ENCODE data around the gene AP1B1.

AP1B1 gene

DNA sequence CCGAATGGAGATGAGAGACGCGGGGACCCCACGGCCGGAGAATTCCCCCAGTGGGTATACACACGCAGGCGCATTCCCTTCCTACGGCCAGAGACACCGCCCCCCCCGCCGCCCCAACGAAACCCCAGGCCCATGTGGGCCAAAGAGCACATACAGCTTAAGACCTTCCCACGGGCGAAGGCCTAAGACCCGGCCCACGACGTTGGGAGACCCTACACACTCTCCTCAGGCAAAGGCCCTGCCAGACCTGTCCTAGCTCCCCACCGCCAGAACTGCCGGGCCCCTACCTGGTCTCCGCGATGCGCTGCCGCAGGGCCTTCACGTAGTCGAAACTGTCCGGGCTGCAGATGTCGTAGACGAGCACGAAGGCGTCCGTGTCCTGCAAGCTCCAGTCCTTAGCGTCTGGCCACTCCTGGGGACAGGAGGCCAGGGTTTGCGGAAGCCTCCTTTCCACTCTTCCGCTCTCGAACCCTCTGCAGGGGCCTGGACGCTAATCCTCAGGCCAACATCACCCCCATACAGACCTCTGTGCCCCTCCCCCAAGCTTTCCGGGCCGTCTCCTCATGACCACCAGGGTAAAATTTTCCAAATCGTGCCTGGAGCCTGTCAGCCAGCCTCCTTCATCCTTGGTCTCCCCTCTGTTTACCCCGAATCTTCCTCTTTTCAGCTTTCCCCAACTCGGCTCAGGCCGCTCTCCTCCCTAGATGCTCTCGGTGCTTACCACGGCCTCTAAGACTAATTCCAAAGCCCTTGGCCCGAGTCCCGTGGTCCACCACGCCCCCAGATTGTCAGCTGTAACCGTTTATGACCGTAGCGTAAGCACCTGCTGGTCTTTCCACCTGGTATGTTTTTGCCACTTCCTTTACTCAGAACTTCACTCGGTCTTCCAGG, 74.5 kb downstream of the AP1B1 start:
- Histone ChIP-seq H3K9me3 (ENCODE audit: control insufficient read depth, low read length) (no peaks in the 10 kb centered on the region), H3K4me1 (ENCODE audit: control insufficient read depth, insufficient read depth, low read length) (peaks cover 53% of the 10 kb centered on the region), H3K9ac (ENCODE audit: low read length) (no peak overlapping the region), H3K27me3 (ENCODE audit: control insufficient read depth, insufficient read depth, low read length) (peaks cover 48% of the 10 kb centered on the region), H3K36me3 (ENCODE audit: control insufficient read depth, insufficient read depth, low read length) (no peaks in the 10 kb centered on the region), H3K4me3 (ENCODE audit: low read length) (no peak overlapping the region)

DNA sequence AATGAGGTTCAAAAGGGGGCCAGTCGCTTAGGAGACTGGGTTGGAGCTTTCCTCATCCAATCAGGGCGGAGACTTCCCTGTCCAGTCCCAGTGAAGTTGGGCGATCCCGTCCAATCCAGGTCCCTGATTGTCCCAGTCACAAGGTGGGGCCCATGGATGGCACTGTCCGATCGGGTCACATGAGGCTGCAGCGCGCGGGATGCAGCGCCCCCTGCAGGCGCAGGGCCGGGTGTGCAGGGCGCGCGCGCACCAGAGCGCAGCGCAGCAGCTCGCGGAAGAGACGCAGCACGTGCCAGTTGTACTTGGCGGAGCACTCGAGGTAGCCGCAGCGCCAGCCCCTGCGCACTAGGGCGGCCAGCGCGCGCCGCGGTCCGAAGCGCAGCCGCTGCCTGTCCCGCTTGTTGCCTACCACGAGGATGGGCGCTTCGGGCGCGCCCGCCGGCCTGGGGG, 75.2 kb downstream of the AP1B1 start:
- Histone ChIP-seq H3K36me3 (ENCODE audit: control insufficient read depth, insufficient read depth, low read length) (no peaks in the 10 kb centered on the region), H3K4me3 (ENCODE audit: low read length) (no peak overlapping the region), H3K9ac (ENCODE audit: low read length) (no peak overlapping the region), H3K27me3 (ENCODE audit: control insufficient read depth, insufficient read depth, low read length) (peaks cover 48% of the 10 kb centered on the region), H3K9me3 (ENCODE audit: control insufficient read depth, low read length) (no peaks in the 10 kb centered on the region), H3K4me1 (ENCODE audit: control insufficient read depth, insufficient read depth, low read length) (peaks cover 60% of the 10 kb centered on the region)

DNA sequence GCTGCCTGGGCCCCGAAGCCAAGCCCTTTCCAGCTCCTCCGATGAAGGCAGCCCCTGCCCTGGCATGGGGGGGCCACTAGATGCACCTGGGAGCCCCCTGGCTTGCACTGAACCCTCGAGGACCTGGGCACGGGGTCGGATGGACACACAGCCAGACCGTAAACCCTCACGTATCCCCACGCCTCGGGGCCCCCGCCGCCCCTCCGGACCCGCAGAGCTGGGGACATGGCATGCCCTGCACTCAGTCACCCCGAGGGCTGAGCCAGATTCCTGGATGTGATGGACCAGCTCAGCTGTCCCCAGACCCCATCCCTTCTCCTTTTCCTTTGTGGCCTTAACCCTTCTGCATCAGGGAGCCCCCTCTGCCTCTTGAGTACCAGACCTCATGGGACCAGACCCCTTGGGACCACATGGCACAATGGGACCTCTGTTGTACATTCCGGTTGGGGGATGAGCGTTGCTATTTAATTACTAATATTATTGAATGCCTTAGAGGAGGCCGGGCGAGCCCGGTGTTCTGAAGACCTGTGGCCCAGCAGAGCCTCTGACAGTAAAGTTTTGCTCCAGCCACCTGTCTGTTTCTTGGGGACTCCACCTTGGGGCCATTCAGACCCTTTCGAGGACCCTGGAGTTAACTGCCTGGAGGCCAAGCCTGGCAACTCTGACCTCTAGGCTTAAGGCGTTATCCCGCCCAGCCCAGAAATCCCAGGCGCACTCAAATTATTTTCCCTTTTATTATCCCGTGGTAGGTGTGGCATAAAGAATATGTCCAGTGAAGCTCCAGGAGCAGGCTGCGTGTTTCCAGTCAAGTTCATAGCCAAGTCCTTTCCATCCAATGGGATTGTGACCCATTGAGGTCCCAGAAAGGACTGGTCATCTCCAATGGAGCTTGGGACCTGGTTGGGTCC, 75.9 kb downstream of the AP1B1 start:
- Histone ChIP-seq H3K4me3 (ENCODE audit: low read length) (no peak overlapping the region), H3K9me3 (ENCODE audit: control insufficient read depth, low read length) (no peaks in the 10 kb centered on the region), H3K36me3 (ENCODE audit: control insufficient read depth, insufficient read depth, low read length) (no peaks in the 10 kb centered on the region), H3K4me1 (ENCODE audit: control insufficient read depth, insufficient read depth, low read length) (peaks cover 66% of the 10 kb centered on the region), H3K9ac (ENCODE audit: low read length) (no peak overlapping the region), H3K27me3 (ENCODE audit: control insufficient read depth, insufficient read depth, low read length) (peaks cover 48% of the 10 kb centered on the region)

DNA sequence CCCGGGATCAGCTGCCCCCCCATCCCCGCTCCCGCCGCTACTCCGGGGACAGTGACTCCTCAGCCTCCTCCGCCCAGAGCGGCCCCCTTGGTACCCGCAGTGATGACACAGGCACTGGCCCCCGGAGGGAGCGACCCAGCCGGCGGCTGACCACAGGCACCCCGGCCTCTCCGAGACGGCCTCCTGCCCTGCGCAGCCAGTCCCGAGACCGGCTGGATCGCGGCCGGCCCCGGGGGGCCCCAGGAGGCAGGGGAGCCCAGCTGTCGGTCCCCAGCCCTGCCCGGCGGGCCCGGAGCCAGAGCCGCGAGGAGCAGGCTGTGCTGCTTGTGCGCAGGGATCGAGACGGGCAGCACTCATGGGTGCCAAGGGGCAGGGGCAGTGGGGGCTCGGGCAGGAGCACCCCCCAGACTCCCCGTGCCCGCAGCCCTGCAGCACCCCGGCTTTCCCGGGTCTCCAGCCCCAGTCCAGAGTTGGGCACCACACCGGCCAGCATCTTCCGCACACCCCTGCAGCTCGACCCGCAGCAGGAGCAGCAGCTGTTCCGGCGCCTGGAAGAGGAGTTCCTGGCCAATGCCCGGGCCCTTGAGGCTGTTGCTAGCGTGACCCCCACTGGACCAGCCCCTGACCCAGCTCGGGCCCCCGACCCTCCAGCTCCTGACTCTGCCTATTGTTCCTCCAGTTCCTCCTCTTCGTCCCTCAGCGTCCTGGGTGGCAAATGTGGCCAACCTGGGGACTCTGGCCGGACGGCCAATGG, 76.7 kb downstream of the AP1B1 start:
- Histone ChIP-seq H3K27me3 (ENCODE audit: control insufficient read depth, insufficient read depth, low read length) (peaks cover 39% of the 10 kb centered on the region), H3K9ac (ENCODE audit: low read length) (no peak overlapping the region), H3K4me3 (ENCODE audit: low read length) (no peak overlapping the region), H3K36me3 (ENCODE audit: control insufficient read depth, insufficient read depth, low read length) (no peaks in the 10 kb centered on the region), H3K9me3 (ENCODE audit: control insufficient read depth, low read length) (no peaks in the 10 kb centered on the region), H3K4me1 (ENCODE audit: control insufficient read depth, insufficient read depth, low read length) (peaks cover 70% of the 10 kb centered on the region)

DNA sequence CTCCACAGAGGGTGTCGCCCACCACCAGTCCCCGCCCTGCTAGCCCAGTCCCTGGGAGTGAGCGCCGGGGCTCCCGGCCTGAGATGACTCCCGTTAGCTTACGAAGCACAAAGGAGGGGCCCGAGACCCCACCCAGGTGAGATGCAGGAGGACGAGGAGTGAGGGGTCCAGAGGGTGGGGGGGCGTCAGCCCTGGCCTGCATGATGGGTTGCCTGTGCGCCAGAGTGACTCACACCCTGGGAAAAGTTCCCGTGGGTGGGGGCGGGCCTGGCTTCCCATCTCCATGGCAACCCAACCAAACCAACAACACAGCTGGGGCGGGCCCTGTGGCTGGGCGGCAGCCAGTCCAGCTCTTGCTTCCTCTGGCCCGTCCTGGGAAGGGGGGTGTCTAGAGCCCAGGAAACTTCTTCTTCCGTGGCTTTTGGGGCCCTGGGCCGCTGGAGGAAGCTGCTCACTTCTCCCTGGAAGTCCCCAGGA, 77.5 kb downstream of the AP1B1 start:
- peaks cover 77% of the 10 kb centered on the region for H3K4me1 ChIP-seq (ENCODE audit: control insufficient read depth, insufficient read depth, low read length)
- no peaks in the 10 kb centered on the region for H3K36me3 ChIP-seq (ENCODE audit: control insufficient read depth, insufficient read depth, low read length)
- H3K9me3 ChIP-seq (ENCODE audit: control insufficient read depth, low read length), result no peaks in the 10 kb centered on the region
- H3K9ac ChIP-seq (ENCODE audit: low read length), result no peak overlapping the region
- peaks cover 32% of the 10 kb centered on the region for H3K27me3 ChIP-seq (ENCODE audit: control insufficient read depth, insufficient read depth, low read length)
- no peak overlapping the region for H3K4me3 ChIP-seq (ENCODE audit: low read length)

DNA sequence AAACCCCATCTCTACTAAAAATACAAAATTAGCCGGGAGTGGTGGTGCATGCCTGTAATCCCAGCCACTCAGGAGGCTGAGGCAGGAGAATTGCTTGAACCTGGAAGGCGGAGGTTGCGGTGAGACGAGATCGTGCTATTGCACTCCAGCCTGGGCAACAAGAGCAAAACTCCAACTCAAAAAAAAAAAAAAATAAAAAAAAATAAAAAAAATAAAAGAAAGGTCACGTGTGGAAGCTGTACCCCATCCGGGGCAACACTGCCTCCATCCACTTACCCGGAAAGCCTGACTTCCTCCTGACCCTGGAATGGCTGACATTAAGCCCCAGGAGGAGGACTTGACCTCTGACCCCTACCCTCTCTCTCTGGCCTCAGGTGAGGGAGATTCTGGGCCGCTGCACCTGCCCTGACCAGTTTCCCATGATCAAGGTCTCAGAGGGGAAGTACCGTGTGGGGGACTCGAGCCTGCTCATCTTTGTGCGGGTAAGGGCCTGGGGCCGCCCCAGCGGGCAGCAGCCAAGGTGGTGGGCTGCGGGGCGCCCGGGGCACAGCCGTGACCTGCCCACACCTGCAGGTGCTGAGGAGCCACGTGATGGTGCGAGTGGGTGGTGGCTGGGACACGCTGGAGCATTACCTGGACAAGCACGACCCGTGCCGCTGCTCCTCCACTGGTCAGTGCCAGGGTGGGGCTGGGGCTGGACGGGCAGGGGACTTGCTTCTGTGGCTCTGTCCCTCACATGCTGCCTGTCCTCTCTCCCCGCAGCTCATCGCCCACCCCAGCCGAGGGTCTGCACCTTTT, 78.1 kb downstream of the AP1B1 start:
- no peaks in the 10 kb centered on the region for H3K9me3 ChIP-seq (ENCODE audit: control insufficient read depth, low read length)
- H3K9ac ChIP-seq (ENCODE audit: low read length), result no peak overlapping the region
- H3K36me3 ChIP-seq (ENCODE audit: control insufficient read depth, insufficient read depth, low read length), result no peaks in the 10 kb centered on the region
- peaks cover 26% of the 10 kb centered on the region for H3K27me3 ChIP-seq (ENCODE audit: control insufficient read depth, insufficient read depth, low read length)
- peaks cover 78% of the 10 kb centered on the region for H3K4me1 ChIP-seq (ENCODE audit: control insufficient read depth, insufficient read depth, low read length)
- no peak overlapping the region for H3K4me3 ChIP-seq (ENCODE audit: low read length)

DNA sequence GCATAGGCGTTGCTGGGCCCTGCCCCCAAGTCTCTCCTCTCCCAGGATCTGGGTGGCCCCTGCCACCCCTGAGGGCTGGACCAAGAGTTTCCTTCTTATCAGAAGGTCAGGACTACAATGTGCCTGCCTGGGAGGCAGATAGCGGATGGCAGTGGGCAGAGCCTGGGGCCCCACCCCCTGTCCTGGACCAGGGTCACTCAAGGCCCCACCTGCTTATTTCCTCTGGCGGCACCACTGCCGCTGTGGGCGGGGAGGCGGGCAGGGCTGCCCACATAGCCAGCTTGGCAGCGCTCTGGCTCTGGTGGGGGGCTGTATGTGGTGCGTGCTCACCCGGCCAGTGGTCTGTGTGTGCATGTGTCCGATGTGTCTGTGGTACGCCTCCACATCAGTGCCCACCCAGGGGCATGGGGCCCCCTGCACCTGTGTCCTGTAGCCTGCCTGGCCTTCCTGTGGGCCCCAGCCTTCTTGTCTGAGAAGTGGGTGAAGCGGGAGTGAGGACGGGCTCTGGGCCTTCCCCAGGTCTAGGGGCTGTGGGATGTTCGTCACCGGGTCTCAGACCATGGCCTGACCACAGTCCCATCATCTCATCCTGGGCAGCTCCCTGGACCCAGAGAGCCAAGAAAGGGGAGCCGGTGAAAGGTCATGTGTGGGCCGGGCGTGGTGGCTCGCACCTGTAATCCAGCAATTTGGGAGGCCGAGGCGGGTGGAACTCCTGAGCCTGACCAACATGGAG, 78.9 kb downstream of the AP1B1 start:
- no peaks in the 10 kb centered on the region for H3K36me3 ChIP-seq (ENCODE audit: control insufficient read depth, insufficient read depth, low read length)
- H3K4me1 ChIP-seq (ENCODE audit: control insufficient read depth, insufficient read depth, low read length), result peaks cover 73% of the 10 kb centered on the region
- no peak overlapping the region for H3K9ac ChIP-seq (ENCODE audit: low read length)
- peaks cover 18% of the 10 kb centered on the region for H3K27me3 ChIP-seq (ENCODE audit: control insufficient read depth, insufficient read depth, low read length)
- no peaks in the 10 kb centered on the region for H3K9me3 ChIP-seq (ENCODE audit: control insufficient read depth, low read length)
- H3K4me3 ChIP-seq (ENCODE audit: low read length), result no peak overlapping the region

DNA sequence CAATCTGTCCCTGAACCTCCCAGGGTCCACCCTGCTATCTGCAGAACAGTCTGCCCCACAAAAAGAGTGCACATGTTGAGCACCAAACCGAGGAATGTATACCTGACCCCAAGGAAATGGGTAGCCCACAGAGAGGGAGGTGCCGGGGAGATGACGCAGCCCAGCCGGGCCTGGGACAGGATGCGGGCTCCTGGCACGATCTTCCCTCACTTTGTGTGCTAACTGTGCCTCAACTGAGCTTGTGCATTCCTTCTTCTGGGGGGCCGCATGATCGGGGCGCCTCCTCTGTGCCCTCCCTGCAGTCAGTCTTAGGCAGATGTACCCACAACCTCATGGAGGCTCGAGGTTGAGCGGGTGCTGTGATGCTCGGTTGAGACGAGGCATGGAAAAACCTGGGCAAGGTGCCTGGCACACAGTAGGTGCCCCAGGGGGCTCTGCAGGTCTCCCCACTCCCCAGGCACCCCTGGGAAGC, 79.5 kb downstream of the AP1B1 start:
- Histone ChIP-seq H3K36me3 (ENCODE audit: control insufficient read depth, insufficient read depth, low read length) (no peaks in the 10 kb centered on the region), H3K9ac (ENCODE audit: low read length) (no peak overlapping the region), H3K9me3 (ENCODE audit: control insufficient read depth, low read length) (no peaks in the 10 kb centered on the region), H3K27me3 (ENCODE audit: control insufficient read depth, insufficient read depth, low read length) (peaks cover 11% of the 10 kb centered on the region), H3K4me3 (ENCODE audit: low read length) (no peak overlapping the region), H3K4me1 (ENCODE audit: control insufficient read depth, insufficient read depth, low read length) (peaks cover 66% of the 10 kb centered on the region)

DNA sequence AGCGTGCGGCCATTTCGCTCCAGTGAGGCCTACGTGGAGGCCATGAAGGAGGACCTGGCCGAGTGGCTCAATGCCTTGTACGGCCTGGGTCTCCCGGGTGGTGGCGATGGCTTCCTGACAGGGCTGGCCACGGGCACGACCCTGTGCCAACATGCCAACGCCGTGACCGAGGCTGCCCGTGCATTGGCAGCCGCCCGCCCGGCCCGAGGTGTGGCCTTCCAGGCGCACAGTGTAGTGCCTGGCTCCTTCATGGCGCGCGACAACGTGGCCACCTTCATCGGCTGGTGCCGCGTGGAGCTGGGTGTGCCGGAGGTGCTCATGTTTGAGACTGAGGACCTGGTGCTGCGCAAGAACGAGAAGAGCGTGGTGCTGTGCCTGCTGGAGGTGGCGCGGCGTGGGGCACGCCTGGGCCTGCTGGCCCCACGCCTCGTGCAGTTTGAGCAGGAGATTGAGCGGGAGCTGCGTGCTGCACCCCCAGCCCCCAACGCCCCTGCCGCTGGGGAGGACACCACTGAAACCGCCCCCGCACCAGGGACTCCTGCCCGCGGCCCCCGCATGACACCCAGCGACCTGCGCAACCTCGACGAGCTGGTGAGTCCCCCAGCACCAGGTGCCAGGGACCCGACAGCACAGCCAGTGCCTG, 80.1 kb downstream of the AP1B1 start:
- Histone ChIP-seq H3K27me3 (ENCODE audit: control insufficient read depth, insufficient read depth, low read length) (peaks cover 6% of the 10 kb centered on the region), H3K9ac (ENCODE audit: low read length) (no peak overlapping the region), H3K4me3 (ENCODE audit: low read length) (no peak overlapping the region), H3K9me3 (ENCODE audit: control insufficient read depth, low read length) (no peaks in the 10 kb centered on the region), H3K4me1 (ENCODE audit: control insufficient read depth, insufficient read depth, low read length) (peaks cover 64% of the 10 kb centered on the region), H3K36me3 (ENCODE audit: control insufficient read depth, insufficient read depth, low read length) (no peaks in the 10 kb centered on the region)

DNA sequence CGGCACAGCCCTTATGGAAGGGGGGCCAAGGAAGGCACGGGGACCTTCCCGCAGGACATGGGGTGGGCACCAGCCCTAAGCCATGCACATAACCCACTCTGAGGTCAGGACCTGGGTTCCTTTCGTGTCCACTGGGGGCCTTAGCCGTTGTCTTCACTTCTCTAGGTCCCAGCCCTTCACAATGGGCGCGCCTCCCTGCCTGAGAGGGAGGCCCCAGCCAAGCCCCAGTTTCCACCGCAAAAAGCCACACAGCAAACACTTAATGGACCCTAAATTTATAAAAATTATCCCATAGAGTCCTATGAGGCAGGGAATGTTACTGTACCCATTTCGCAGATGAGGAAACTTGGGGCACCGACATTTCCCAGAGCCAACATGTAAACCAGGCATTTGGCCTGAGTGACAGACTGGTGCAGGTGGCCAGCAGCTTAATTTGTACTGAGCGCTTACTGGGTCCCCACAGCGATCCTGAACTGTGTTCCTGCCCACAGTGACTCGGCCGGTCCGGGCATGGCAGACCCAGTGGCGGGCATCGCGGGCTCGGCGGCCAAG, 80.7 kb downstream of the AP1B1 start:
- H3K9me3 ChIP-seq (ENCODE audit: control insufficient read depth, low read length), result no peaks in the 10 kb centered on the region
- H3K27me3 ChIP-seq (ENCODE audit: control insufficient read depth, insufficient read depth, low read length), result no peaks in the 10 kb centered on the region
- peak overlapping the region; percentile 66 for H3K9ac ChIP-seq (ENCODE audit: low read length)
- peaks cover 63% of the 10 kb centered on the region for H3K4me1 ChIP-seq (ENCODE audit: control insufficient read depth, insufficient read depth, low read length)
- H3K4me3 ChIP-seq (ENCODE audit: low read length), result peak overlapping the region; percentile 1
- H3K36me3 ChIP-seq (ENCODE audit: control insufficient read depth, insufficient read depth, low read length), result no peaks in the 10 kb centered on the region
